Activated CD8-positive, alpha-beta memory T cell treated with anti-CD3 and anti-CD28 coated beads, Interleukin-2, amount 50 U/mL, for 4 hours (primary cell): Measurements from ENCODE around the gene TCAP.

Source experiments
- DNase-seq: peaks from one replicate; pipeline ENCODE4 v3.0.0-alpha.2; 2020

The TCAP gene

GRCh38 chr17:39629494-39629880 lies 35.7 kb upstream of the TCAP start:
- no peak for DNase-seq

- no peak for DNase-seq
Observed at GRCh38 chr17:39629898-39630297, 35.3 kb upstream of the TCAP start.

- no peak for DNase-seq
Observed at GRCh38 chr17:39631403-39631802, 33.7 kb upstream of the TCAP start.

GRCh38 chr17:39632153-39632941 lies 32.8 kb upstream of the TCAP start:
- DNase-seq: no peak

GRCh38 chr17:39633570-39634183 lies 31.5 kb upstream of the TCAP start:
- no peak for DNase-seq

GRCh38 chr17:39634384-39634871 lies 30.7 kb upstream of the TCAP start:
- no peak for DNase-seq

GRCh38 chr17:39635614-39636176 lies 29.5 kb upstream of the TCAP start:
- no peak for DNase-seq

GRCh38 chr17:39636587-39636926 lies 28.6 kb upstream of the TCAP start:
- no peak for DNase-seq

- peak; percentile 91 for DNase-seq
Observed at GRCh38 chr17:39636927-39637736, 28.0 kb upstream of the TCAP start, which contains the start of gene STARD3. Gene STARD3, plus strand, starts transcription at chr17:39637144. Its CDS starts 16,388 bp downstream, at chr17:39653532.

GRCh38 chr17:39638317-39638716 lies 26.8 kb upstream of the TCAP start:
- DNase-seq: no peak

GRCh38 chr17:39639043-39639442 lies 26.1 kb upstream of the TCAP start:
- DNase-seq: no peak

- DNase-seq: no peak
Observed at GRCh38 chr17:39639566-39640458, 25.3 kb upstream of the TCAP start.

- no peak for DNase-seq
Observed at GRCh38 chr17:39640591-39641031, 24.5 kb upstream of the TCAP start.

GRCh38 chr17:39641097-39641496 lies 24.1 kb upstream of the TCAP start:
- DNase-seq: no peak

GRCh38 chr17:39641883-39642282 lies 23.3 kb upstream of the TCAP start:
- DNase-seq: no peak

GRCh38 chr17:39642291-39643074 lies 22.7 kb upstream of the TCAP start:
- no peak for DNase-seq

- no peak for DNase-seq
Observed at GRCh38 chr17:39643271-39643670, 21.9 kb upstream of the TCAP start.

GRCh38 chr17:39647256-39647655 lies 17.9 kb upstream of the TCAP start:
- no peak for DNase-seq

- DNase-seq: no peak
Observed at GRCh38 chr17:39648616-39649366, 16.4 kb upstream of the TCAP start.

GRCh38 chr17:39650121-39650579 lies 15.0 kb upstream of the TCAP start:
- DNase-seq: no peak
